SU-DHL-6 (cell line): ENCODE data around the gene HBB.

Experiments used
- H2AFZ ChIP-seq: fragments of 200-600 bp; sonication (generic); 2 replicates; pipeline ENCODE4 v1.6.1; 2014; ENCODE audit warnings: low read depth, mild to moderate bottlenecking, moderate library complexity, mixed read lengths, antibody characterized with exemption, low read length; ENCODE audit not compliant: severe bottlenecking
- H3F3A ChIP-seq: fragments of 200-600 bp; shearing (Covaris generic); 2 replicates; pipeline ENCODE4 v1.6.0; 2016; ENCODE audit warnings: antibody characterized with exemption, mild to moderate bottlenecking; ENCODE audit not compliant: insufficient read depth
- H3K27ac ChIP-seq: fragments of 200-600 bp; sonication (generic); 2 replicates; pipeline ENCODE4 v1.5.1; 2016; ENCODE audit warnings: low read depth, mild to moderate bottlenecking, low read length, moderate library complexity, mixed read lengths
- H3K27me3 ChIP-seq: fragments of 200-600 bp; sonication (generic), shearing (Covaris generic); 2 replicates; pipeline ENCODE4 v1.6.0; 2014; ENCODE audit warnings: mild to moderate bottlenecking, low read length
- H3K36me3 ChIP-seq: fragments of 200-600 bp; sonication (generic); 2 replicates; pipeline ENCODE4 v1.6.1; 2014; ENCODE audit warnings: mild to moderate bottlenecking, low read length, mixed read lengths
- H3K4me2 ChIP-seq: fragments of 300-600, 200-600 bp; shearing (Covaris generic), sonication (generic); 2 replicates; pipeline ENCODE4 v1.6.0; 2014; ENCODE audit warnings: low read length, low read depth, mild to moderate bottlenecking; ENCODE audit not compliant: poor library complexity, severe bottlenecking
- H3K4me3 ChIP-seq: fragments of 200-600 bp; sonication (generic); 2 replicates; pipeline ENCODE4 v1.5.1; 2014; ENCODE audit warnings: antibody characterized with exemption, low read length, mild to moderate bottlenecking, mixed read lengths; ENCODE audit not compliant: insufficient read depth, poor library complexity, severe bottlenecking
- H3K79me2 ChIP-seq: fragments of 200-600 bp; sonication (generic); 2 replicates; pipeline ENCODE4 v1.6.1; 2014; ENCODE audit warnings: mild to moderate bottlenecking, low read length, moderate library complexity; ENCODE audit not compliant: insufficient read depth
- H3K9ac ChIP-seq: fragments of 200-600 bp; sonication (generic); 2 replicates; pipeline ENCODE4 v1.7.0; 2014; ENCODE audit warnings: mild to moderate bottlenecking, low read length
- H3K9me2 ChIP-seq: fragments of 200-600 bp; sonication (generic); replicated peaks from 2 replicates; pipeline ENCODE4 v1.6.1; 2014; ENCODE audit warnings: low read length; ENCODE audit not compliant: insufficient read depth
- H3K9me3 ChIP-seq: fragments of 200-600 bp; sonication (generic); 2 replicates; pipeline ENCODE4 v1.6.1; 2014; ENCODE audit warnings: low read length, mixed read lengths; ENCODE audit not compliant: insufficient read depth
- H4K20me1 ChIP-seq: fragments of 200-600 bp; sonication (generic); 2 replicates; pipeline ENCODE4 v1.6.1; 2014; ENCODE audit warnings: low read depth, mild to moderate bottlenecking, antibody characterized with exemption, low read length, moderate library complexity, mixed read lengths
- EZH2phosphoT487 ChIP-seq: fragments of 200-600 bp; sonication (generic), shearing (Covaris generic); conservative IDR thresholded peaks from 2 replicates; pipeline ENCODE4 v1.6.1; 2018; ENCODE audit warnings: mild to moderate bottlenecking, antibody characterized with exemption, low read length, moderate library complexity, mixed read lengths
- TF ChIP-seq, protein P1 (sequence below): fragments of 200-600 bp; sonication (generic); IDR thresholded peaks from one replicate; pipeline ENCODE4 v1.5.1; 2017; ENCODE audit warnings: antibody characterized with exemption, mild to moderate bottlenecking, low read length, moderate library complexity; ENCODE audit not compliant: insufficient read depth, poor library complexity, severe bottlenecking

HBB gene

DNA sequence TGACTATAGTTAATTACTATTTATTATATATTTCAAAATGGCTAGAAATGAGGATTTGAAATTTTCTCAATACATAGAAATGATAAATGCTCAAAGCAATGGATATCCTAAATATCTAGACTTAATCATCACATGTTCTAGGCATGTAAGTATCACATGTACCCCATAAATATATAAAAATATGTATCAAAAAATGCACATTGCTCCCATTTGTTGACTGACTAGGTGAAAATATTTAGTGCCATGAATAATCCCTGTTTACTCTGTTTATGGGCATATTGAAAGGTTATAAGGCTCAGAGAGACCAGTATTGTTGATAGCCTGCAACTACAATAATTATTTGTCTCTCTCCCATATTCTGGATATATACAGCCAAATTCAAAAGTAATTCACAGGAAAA is 39.7 kb upstream of the HBB start:
- Histone ChIP-seq H3K9ac (no peak overlapping the region), H3K4me3 (no peak overlapping the region), H3K27me3 (no peaks in the 10 kb centered on the region), H3F3A (no peaks in the 10 kb centered on the region), H3K79me2 (no peaks in the 10 kb centered on the region), H3K27ac (no peak overlapping the region), H2AFZ (no peak overlapping the region), H3K36me3 (no peaks in the 10 kb centered on the region), H3K9me3 (no peaks in the 10 kb centered on the region), H4K20me1 (no peaks in the 10 kb centered on the region), H3K9me2 (no peaks in the 10 kb centered on the region), H3K4me2 (no peak overlapping the region)
- TF ChIP-seq, protein P1, sequence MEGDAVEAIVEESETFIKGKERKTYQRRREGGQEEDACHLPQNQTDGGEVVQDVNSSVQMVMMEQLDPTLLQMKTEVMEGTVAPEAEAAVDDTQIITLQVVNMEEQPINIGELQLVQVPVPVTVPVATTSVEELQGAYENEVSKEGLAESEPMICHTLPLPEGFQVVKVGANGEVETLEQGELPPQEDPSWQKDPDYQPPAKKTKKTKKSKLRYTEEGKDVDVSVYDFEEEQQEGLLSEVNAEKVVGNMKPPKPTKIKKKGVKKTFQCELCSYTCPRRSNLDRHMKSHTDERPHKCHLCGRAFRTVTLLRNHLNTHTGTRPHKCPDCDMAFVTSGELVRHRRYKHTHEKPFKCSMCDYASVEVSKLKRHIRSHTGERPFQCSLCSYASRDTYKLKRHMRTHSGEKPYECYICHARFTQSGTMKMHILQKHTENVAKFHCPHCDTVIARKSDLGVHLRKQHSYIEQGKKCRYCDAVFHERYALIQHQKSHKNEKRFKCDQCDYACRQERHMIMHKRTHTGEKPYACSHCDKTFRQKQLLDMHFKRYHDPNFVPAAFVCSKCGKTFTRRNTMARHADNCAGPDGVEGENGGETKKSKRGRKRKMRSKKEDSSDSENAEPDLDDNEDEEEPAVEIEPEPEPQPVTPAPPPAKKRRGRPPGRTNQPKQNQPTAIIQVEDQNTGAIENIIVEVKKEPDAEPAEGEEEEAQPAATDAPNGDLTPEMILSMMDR, result no peak
- TF ChIP-seq EZH2phosphoT487, result no peak

DNA sequence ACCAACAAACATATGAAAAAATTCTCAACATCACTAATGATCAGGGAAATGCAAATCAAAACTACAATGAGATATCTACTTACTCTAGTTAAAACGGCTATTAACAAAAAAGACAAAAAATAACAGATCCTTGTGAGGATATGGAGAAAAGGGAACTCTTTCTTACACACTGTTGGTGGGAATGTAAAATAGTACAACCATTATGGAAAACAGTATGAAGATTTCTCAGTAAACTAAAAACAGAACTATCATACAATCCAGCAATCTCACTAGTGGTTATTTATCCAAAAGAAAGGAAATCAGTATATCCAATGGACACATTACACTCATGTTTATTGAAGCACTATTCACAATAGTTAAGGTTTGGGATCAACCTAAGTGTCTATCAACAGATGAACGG is 39.0 kb upstream of the HBB start:
- H3F3A ChIP-seq, result no peaks in the 10 kb centered on the region
- H3K27ac ChIP-seq, result no peak overlapping the region
- H4K20me1 ChIP-seq, result no peaks in the 10 kb centered on the region
- no peak for TF ChIP-seq EZH2phosphoT487
- TF ChIP-seq, protein P1, result no peak
- H3K27me3 ChIP-seq, result no peaks in the 10 kb centered on the region
- no peaks in the 10 kb centered on the region for H3K9me3 ChIP-seq
- H3K9ac ChIP-seq, result no peak overlapping the region
- no peak overlapping the region for H3K4me3 ChIP-seq
- no peaks in the 10 kb centered on the region for H3K79me2 ChIP-seq
- H2AFZ ChIP-seq, result no peak overlapping the region
- no peak overlapping the region for H3K4me2 ChIP-seq
- H3K36me3 ChIP-seq, result no peaks in the 10 kb centered on the region
- H3K9me2 ChIP-seq, result no peaks in the 10 kb centered on the region

DNA sequence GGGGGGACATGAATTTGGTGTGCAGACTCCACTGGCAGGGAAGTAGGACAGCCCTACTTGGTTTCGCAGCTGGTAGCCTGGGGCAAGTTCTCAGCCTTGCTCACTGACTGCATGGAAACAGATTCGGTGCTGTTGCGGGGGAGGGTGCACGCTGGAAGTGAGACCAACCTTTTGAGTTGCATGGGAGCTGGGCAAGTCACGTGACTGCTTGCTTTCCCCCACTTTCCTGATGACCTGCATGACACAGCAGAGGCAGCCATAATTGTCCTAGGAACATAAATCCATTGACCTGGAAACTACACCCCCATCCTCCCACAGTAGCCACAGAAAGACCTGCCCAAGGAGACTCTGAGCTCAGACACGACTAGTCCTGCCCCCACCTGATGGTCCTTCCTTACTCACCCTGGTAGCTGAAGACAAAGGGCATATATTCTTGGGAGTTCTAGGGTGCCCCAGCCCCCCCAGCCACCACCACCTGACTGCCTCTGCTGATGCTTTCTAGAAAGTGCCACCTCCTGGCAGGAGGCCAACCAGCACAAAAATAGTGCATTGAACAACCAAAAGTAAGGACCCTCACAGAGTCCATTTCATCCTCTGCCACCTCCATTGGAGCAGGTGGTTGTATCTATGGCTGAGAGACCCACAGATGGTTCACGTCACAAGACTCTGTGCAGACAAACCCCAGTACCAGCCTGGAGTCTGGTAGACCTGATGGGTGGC is 31.8 kb upstream of the HBB start:
- Histone ChIP-seq H3K27me3 (no peaks in the 10 kb centered on the region), H3K36me3 (no peaks in the 10 kb centered on the region), H2AFZ (no peak overlapping the region)

More for the DNA sequence above, 31.8 kb upstream of the HBB start:
- Histone ChIP-seq H3K79me2 (no peaks in the 10 kb centered on the region), H3K27ac (no peak overlapping the region), H3K9me3 (no peaks in the 10 kb centered on the region), H3F3A (no peaks in the 10 kb centered on the region), H3K4me2 (no peak overlapping the region), H3K4me3 (no peak overlapping the region), H3K9ac (no peak overlapping the region), H4K20me1 (no peaks in the 10 kb centered on the region), H3K9me2 (no peaks in the 10 kb centered on the region)
- TF ChIP-seq, protein P1, result no peak
